SU-DHL-6 (cell line): ENCODE data around the gene KRT32.

Experiments
- EZH2phosphoT487 ChIP-seq: fragments of 200-600 bp; sonication (generic), shearing (Covaris generic); conservative IDR thresholded peaks from 2 replicates; pipeline ENCODE4 v1.6.1; 2018; ENCODE audit warnings: mild to moderate bottlenecking, antibody characterized with exemption, low read length, moderate library complexity, mixed read lengths
- TF ChIP-seq, protein P1 (sequence below): fragments of 200-600 bp; sonication (generic); IDR thresholded peaks from one replicate; pipeline ENCODE4 v1.5.1; 2017; ENCODE audit warnings: antibody characterized with exemption, mild to moderate bottlenecking, low read length, moderate library complexity; ENCODE audit not compliant: insufficient read depth, poor library complexity, severe bottlenecking

DNA sequence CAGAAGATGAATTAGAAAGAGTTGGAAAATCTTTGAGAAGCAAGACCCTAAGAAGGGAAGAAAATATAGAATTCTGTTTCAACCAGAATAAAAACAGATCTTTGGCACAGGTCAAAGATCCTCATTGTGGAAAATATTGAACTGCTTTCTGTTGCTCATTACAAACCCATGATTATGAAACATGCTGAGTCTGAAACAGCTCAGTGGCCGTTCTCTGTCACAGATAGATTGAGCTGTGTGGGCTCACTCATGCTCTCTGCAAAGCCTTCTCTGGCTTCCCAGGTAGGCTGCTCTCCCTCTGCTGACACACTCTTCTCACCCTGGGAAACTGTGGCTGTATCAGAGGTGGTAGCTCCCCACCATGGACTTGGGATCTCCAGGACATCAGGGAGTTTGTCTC is 23.0 kb downstream of the KRT32 start:
- TF ChIP-seq EZH2phosphoT487 = no peak
- TF ChIP-seq, protein P1, sequence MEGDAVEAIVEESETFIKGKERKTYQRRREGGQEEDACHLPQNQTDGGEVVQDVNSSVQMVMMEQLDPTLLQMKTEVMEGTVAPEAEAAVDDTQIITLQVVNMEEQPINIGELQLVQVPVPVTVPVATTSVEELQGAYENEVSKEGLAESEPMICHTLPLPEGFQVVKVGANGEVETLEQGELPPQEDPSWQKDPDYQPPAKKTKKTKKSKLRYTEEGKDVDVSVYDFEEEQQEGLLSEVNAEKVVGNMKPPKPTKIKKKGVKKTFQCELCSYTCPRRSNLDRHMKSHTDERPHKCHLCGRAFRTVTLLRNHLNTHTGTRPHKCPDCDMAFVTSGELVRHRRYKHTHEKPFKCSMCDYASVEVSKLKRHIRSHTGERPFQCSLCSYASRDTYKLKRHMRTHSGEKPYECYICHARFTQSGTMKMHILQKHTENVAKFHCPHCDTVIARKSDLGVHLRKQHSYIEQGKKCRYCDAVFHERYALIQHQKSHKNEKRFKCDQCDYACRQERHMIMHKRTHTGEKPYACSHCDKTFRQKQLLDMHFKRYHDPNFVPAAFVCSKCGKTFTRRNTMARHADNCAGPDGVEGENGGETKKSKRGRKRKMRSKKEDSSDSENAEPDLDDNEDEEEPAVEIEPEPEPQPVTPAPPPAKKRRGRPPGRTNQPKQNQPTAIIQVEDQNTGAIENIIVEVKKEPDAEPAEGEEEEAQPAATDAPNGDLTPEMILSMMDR = no peak
